GM18499 (cell line): ENCODE data around the gene MYBL2.

ENCODE experiments used
- ATAC-seq: cut with Tn5 transposase; IDR thresholded peaks from one replicate; pipeline ENCODE4 v1.9.1; 2021; ENCODE audit warnings: moderate number of reproducible peaks; ENCODE audit not compliant: insufficient read depth, unreplicated experiment

Gene MYBL2

GRCh38 chr20:43681468-43681942, 14.6 kb downstream of the MYBL2 start:
- ATAC-seq: no peak

GRCh38 chr20:43681991-43682410, 15.1 kb downstream of the MYBL2 start:
- ATAC-seq: peak; percentile 89

GRCh38 chr20:43682446-43682845, 15.5 kb downstream of the MYBL2 start:
- no peak for ATAC-seq

- no peak for ATAC-seq
Observed at GRCh38 chr20:43686820-43687219, 19.9 kb downstream of the MYBL2 start.

GRCh38 chr20:43689165-43689564, 22.3 kb downstream of the MYBL2 start:
- ATAC-seq: no peak

- ATAC-seq: no peak
Observed at GRCh38 chr20:43690943-43691598, 24.2 kb downstream of the MYBL2 start.

GRCh38 chr20:43691928-43692524, 25.1 kb downstream of the MYBL2 start:
- no peak for ATAC-seq

- no peak for ATAC-seq
Observed at GRCh38 chr20:43694763-43695162, 27.8 kb downstream of the MYBL2 start.

- no peak for ATAC-seq
Observed at GRCh38 chr20:43695571-43695970, 28.7 kb downstream of the MYBL2 start.

- ATAC-seq: no peak
Observed at GRCh38 chr20:43699941-43700565, 33.1 kb downstream of the MYBL2 start.

GRCh38 chr20:43700627-43701026, 33.7 kb downstream of the MYBL2 start:
- no peak for ATAC-seq

GRCh38 chr20:43702502-43702901, 35.6 kb downstream of the MYBL2 start:
- no peak for ATAC-seq

GRCh38 chr20:43710370-43711044, 43.6 kb downstream of the MYBL2 start:
- ATAC-seq: no peak

GRCh38 chr20:43711098-43711654, 44.3 kb downstream of the MYBL2 start:
- no peak for ATAC-seq

GRCh38 chr20:43715044-43715443, 48.1 kb downstream of the MYBL2 start:
- ATAC-seq: no peak

- ATAC-seq: no peak
Observed at GRCh38 chr20:43715511-43715910, 48.6 kb downstream of the MYBL2 start.

- ATAC-seq: no peak
Observed at GRCh38 chr20:43716123-43716522, 49.2 kb downstream of the MYBL2 start.

GRCh38 chr20:43716757-43717615, 50.1 kb downstream of the MYBL2 start:
- no peak for ATAC-seq

- no peak for ATAC-seq
Observed at GRCh38 chr20:43717616-43717995, 50.7 kb downstream of the MYBL2 start.

- ATAC-seq: no peak
Observed at GRCh38 chr20:43720007-43720406, 53.1 kb downstream of the MYBL2 start.
